Anterior cingulate cortex (tissue), 58 donors: ENCODE measurements around the gene SNAPC3.

Source experiments
- DNase-seq, 58 donors: peaks; one replicate each; lab custom pipeline; 2025; lab: John Stamatoyannopoulos, UW

SNAPC3 gene

DNA sequence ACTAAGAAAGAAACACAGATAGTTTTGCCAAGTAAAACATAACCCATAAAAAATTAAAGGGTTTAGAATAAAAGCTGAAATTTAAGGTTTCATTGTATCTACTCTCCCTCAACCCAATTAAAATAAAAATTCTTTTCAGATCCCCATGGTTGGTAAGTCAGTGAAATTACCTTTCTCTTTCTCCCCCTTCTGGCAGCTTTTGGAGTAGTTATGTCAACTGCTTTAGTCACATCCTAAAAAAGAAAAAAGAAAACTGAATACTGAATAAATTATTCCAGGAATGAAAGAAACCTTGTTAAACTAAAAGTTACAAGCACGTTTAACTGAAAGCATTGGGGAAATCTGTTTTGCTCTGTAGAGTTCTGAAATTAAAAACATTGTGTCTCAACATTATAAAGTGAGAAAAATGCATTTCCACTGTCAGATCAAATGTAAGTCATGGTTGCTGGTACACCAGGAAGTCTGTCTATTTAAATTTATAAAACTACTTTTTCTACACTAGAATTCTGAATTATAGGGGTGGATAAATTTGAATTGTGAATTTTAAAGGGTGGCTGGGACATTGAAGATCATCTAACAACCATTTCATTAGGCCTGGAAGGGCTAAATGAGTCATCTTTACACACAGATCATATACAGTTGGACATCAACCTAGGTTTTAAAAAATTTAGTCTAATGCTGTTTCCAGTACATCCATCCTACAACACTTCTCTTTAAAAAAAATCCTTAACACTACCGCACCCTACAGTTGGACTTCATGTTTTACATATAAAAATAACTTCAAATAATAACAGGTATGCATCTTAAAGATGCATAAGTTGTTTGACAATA lies 63.4 kb downstream of the SNAPC3 start:
- DNase-seq: no peak

DNA sequence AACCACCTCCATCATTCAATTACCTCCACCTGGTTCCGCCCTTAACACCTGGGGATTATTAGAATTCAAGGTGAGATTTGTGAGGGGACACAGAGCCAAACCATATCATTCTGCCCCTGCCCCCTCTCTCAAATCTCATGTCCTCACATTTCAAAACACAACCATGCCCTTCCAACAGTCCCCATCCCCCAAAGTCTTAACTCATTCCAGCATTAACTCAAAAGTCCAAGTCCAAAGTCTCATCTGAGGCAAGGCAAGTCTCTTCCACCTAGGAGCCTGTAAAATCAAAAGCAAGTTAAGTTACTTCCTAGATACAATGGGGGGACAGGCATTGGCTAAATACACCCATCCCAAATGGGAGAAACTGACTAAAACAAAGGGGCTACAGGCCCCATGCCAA lies 69.3 kb downstream of the SNAPC3 start:
- DNase-seq: no peak

DNA sequence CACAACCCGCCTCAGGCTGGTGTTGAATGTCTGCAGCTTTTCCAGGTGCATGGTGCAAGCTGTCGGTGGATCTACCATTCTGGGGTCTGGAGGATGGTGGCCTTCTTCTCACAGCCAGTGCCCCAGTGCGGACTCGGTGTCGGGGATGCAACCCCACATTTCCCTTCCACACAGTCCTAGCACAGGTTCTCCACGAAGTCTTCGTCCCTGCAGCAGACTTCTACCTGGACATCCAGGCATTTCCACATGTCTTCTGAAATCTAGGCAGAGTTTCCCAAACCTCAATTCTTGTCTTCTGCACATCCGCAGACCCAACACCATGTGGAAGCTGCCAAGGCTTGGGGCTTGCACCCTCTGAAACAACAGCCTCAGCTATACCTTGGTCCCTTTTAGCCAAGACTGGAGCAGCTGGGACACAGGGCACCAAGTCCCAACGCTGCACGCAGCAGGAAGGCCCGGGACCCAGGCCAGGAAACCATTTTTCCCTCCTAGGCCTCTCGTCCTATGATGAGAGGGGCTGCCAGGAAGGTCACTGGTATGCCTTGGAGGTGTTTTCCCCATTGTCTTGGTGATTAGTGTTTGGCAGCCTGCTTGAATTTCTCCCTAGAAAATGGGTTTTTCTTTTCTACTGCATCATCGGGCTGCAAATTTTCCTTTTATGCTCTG lies 69.9 kb downstream of the SNAPC3 start:
- DNase-seq: no peak

DNA sequence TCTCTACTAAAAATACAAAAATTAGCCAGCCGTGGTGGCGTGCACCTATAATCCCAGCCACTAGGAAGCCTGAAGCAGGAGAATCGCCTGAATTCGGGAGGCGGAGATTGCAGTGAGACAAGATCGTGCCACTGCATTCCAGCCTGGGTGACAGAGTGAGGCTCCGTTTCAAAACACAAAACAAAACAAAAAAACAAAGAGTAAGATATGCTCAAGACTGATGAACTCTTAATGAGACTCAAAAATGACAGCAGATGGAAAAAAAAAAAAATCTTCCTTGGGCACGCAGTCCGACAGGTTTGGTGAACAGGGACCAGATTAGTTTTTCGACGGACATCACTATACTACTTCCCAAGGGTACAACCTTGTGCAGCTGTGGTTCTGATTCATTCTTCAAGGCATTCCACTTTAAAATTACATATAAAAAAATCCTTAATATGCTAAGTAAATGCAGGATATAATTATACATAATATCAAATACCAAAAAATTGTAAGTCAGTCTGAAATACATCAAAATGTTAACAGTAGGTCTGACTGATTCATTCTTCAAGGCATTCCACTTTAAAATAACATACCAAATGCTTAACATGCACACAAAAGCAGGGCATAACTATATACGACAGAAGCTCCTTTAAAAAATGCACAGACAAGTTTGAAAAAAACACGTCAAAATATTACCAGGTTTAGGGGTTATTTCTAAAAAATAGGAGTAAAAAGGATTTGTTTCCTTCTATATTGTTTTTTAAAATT lies 75.7 kb downstream of the SNAPC3 start:
- no peak for DNase-seq

DNA sequence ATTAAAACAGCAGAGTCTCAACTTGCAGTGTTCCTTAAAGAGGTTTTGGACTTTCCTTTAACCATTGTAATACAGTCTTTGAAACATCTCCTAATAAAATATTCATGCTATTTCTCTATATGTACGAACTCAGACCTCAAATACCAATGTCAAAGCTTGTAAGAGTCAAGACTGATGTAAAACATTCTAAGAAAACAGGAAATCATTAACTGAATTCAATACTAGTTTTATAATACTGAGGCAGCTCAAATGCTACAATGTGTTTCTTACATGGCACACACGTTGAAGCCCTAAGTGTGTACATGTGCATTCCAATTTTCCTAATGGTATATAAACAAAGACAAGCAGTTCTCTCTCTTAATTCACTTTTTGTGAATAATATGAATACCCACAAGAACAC lies 76.5 kb downstream of the SNAPC3 start:
- no peak for DNase-seq

DNA sequence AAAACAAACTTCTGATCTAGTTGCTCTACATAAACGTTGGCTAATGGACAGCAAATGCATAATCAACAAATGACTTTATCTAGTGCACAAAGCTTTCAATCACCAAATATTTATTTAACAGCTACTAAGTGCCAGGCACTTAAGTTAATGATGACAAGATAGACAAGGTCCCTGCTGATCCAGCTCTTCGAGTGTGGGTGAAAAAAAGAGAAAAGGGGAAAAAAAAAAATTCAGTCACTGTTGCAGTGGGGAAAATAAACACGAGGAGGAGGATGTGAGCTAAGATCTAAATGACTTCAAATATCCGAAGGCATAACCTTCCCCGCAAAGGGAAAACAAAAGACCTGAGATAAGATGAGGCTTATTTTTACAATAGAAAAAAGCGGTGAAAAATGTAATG lies 78.5 kb downstream of the SNAPC3 start:
- no peak for DNase-seq

DNA sequence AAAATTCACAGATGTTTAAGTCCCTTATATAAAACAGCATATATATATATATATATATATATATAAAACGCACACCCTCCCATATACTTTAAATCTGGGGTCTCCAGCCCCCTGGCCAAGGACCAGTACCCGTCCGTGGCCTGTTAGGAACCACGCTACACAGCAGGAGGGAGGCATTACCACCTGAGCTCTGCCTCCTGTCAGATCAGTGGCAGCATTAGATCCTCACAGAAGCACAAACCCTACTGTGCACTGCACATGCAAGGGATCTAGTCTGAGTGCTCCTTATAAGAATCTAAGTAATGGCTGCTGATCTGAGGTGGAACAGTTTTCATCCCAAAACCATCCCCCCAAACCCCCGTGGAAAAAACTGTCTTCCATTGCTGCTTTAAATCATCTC lies 79.1 kb downstream of the SNAPC3 start:
- no peak for DNase-seq

DNA sequence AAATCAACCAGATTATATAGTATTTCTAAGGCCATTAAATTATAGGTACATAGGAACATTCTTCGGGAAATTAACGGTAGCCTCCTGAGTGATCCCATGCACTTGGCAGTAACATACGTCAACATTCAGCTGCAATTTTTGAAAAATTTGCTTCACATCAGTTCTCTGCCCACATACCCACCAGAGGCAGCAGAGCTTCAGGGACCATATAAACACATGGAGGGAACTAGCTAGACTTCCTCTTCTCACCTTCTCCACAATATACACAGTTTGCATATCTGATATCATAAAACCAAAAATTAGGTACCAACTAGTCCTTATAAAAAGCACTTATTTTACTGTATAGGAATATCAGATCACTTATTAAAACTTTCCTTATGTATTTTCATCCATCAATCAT lies 83.2 kb downstream of the SNAPC3 start:
- DNase-seq: no peak

DNA sequence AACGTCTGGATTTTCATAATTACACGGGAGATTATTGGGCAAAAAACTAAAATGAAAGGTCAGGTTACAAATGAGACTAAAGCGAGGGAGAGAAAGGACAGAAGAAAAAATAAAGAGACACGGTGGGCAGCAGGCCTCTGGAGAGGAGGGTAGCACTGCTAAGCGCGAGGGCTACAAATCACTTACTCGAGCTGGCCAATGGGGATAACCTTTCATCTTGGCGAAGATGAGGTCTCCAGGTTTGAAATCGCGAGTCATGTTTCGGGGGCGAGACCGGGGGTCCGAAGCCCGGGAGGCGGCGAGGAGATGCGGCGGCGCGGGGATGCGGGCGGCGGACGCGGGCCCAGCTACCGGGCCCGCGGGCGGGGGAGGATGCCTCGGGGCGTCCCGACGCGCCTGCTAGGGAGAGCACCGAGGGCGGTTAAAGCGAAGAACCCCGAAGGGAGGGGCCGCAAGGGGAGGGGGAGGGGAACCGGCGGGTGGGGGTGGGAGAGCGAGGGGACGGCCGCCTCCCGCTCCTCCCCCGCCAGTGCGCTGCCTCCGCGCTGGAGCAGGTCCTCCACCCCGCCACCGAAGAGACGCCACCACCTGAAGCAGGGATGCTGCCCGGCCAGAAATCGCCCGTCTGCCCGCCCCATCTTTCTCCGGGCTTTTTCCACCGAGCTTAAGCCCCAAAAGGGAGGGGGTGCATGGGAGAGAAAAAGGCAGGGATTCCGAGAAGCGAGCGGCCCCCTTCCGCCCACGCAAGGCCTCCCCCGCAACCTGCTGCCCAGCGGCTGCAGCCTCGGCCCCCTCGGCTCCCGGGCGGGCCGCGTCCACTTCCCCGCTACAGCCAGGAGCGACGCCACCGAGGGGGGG lies 87.5 kb downstream of the SNAPC3 start:
- DNase-seq: peak in 46 of 58 donors; percentile 7 to 79 (median 48)

DNA sequence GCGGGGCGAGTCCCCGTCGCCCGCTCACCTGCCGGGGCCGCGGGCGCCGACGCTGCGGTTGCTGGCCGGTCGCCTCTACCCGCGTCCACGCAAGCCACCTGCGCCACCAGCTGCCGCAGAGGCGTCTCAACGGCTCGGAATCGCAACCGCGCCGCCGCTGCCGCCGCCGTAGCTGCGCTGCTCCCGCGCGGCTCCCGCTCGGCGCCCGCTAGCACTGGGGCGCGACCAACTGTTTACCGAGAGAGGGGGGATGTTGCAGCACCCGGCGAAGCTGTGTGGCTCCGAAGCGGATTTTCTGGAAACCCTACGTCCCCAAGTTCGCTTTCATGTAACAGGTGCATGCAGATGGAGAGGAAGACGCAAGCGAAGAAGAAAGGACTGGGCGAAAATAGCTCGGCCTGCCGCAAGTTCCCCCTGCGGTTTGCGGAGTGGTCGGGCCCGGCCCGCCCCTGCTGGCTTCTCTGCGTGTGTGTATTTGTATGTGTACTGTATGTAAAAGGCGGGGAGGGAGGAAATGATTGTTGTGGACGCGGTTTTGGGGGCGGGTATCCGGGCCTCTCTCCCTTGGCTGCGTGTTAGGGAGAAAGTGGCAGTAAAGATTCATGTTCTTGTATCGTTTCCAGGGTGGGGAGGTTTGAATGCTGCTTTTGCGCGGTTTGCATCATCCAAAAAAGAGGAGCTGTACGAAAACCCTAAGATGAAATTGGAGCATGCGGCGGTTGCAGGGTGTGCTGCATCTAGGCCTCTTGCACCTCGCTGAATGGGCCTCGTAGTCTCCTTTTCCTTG lies 88.3 kb downstream of the SNAPC3 start, which contains the start of gene PSIP1:
PSIP1 (minus strand) TSS at position 182 of the 787 bp plus-strand sequence. CDS start 782 bp downstream, outside the sequence.
- peak in 57 of 58 donors; percentile 51 to 95 (median 84) for DNase-seq
